HG02870 (cell line): ENCODE results near the gene MICAL1.

ENCODE experiments used
- ATAC-seq: cut with Tn5 transposase; IDR thresholded peaks from one replicate; pipeline ENCODE4 v1.9.1; 2021; ENCODE audit warnings: mild to moderate bottlenecking, moderate library complexity; ENCODE audit not compliant: unreplicated experiment

Gene MICAL1, protein sequence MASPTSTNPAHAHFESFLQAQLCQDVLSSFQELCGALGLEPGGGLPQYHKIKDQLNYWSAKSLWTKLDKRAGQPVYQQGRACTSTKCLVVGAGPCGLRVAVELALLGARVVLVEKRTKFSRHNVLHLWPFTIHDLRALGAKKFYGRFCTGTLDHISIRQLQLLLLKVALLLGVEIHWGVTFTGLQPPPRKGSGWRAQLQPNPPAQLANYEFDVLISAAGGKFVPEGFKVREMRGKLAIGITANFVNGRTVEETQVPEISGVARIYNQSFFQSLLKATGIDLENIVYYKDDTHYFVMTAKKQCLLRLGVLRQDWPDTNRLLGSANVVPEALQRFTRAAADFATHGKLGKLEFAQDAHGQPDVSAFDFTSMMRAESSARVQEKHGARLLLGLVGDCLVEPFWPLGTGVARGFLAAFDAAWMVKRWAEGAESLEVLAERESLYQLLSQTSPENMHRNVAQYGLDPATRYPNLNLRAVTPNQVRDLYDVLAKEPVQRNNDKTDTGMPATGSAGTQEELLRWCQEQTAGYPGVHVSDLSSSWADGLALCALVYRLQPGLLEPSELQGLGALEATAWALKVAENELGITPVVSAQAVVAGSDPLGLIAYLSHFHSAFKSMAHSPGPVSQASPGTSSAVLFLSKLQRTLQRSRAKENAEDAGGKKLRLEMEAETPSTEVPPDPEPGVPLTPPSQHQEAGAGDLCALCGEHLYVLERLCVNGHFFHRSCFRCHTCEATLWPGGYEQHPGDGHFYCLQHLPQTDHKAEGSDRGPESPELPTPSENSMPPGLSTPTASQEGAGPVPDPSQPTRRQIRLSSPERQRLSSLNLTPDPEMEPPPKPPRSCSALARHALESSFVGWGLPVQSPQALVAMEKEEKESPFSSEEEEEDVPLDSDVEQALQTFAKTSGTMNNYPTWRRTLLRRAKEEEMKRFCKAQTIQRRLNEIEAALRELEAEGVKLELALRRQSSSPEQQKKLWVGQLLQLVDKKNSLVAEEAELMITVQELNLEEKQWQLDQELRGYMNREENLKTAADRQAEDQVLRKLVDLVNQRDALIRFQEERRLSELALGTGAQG

DNA sequence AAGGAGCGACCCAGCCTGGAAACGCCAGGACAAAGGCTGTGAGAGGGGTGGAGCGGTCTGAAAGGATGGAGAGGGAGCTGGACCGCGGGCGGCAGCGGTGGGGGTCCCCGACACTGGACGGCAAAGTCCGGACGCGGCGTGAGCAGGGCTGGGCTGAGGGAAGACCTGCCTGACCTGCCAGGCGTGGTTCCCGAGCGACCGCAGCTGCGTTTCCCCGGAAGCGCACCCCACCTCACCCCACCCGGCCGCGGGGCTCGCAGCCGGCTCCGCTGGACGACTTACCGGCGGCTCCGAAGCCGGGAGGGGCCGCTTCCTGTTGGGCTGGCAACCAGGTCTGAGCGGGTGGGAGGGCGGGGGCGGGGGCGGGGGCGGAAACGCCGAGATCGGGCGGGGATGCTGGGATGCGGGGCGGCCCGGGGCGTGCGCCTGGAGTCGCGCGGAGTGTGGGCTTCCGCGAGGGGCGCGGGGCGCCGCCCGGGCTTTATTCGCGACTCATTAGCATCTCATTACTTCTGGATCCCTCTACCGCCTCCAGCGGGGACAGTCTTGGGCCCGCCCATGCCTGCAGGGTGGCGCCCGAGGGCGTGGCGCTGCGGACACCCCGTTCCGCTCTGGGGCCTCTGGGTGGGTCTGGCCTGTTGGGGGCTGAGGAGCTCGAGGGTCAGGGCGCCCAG, at the start of gene MICAL1:
Gene MICAL1, minus strand, starts transcription at position 336 of the 674 bp plus-strand sequence. CDS start 1,576 bp downstream, outside the sequence.
- peak; percentile 47 for ATAC-seq

DNA sequence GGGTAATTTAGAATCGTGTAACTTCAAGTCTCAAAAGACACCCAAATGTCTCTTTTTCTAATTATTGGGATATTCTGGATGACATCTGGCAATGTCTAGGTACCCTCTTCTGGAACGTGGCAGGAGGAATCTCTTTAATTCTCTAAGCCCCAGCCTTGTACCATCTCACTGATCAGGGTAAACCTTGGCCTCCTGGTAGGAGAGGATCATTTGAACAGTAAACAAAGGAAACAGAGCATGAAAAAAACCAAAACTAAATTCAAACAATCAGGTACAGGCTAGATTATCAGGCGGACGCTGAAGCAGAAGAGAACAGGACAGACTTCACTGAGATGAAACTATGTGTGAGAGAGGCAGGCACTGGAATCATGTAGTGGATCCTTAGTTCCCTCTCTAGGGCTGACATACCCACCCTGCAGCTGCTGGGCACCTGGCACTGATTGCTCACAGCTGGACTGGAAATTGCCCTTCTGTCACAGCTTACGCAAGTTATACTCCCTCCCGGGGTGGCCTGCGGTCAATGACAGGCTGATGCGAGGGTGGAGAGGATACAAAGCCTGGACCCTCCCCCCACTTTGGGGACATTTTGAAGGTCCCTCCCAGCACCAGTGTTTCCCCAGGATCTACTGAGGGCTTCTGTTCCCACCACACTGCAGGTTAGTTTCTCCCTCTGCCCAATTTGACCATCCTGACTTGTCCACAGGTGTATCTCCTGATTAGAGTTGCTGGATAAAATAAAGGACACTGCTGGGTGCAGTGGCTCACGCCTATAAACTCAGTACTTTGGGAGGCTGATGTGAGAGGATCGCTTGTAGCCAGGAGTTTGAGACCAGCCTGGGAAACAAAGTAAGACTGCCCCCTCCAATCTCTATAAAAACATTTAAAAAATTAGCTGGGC, 48.0 kb upstream of the MICAL1 start:
- no peak for ATAC-seq

DNA sequence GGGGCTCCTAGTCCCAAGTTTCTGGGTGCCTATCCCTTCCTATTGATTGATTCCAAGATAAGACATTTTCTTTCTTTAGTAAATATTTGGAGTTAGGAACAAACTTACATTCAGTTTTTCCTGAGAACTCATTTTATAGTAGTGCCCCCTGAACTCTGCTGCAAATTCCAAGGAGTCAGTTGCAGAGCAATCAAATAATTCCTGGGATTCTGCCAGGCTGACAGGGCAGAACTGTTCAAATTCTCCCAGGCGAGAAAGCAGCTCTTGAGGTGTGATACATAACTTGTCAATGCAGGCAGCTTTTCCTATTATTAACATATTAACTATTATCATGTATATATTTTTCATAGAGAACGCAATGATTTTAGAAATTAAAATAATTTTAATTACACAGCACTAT, 43.4 kb upstream of the MICAL1 start:
- ATAC-seq, result no peak

DNA sequence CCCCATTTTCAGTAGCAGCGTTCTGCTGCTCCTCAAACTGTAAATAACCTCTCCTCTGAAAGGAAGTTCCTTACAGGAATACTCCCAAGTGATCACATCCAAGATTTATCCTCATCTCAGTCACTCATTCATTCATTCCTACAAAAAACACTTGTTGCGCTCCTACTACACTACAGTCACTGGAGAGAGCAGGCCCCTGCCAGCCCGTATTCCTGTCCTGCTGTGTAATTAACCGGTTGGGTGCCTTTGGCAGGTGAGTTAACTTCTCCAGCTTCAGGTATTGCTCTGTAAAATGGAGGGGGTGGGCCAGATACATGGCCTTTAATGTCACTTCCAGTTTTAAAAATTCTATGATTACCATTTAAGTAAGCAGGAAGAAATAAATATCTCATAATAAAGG, 42.5 kb upstream of the MICAL1 start:
- ATAC-seq, result no peak

DNA sequence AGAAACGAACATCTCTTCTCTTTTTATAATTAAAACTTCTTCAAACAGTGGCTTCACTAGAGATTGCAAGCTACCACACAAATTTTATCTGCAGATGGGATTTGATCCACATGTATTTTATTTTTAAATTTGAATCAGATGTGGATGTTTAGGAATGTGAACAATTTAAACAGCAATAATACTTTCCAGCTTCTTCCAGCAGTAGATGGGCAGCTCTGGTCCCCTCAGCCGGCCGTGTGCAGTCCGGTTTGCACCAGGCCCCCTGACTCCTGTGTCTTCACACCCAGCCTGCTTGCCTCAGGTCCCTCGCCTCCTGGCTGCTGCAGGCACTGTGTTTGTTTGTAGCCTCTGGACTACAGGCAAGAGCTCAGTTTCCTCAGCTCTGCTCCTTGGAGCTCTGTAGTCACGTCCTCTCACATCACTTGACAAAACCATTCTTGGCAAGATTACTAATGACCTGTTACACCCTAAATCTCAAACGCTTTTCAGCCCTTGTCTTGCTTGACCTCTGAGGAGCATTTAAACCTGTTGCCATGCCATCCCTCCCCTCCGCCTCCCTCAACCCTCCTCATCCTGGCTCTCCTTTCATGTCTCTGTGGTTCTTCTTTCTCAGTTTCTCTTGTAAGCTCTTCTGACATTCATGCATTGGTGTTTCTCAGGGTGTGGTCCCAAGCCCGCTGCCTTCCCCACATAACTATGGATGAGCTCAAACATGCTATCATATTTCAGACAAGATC, 40.6 kb upstream of the MICAL1 start:
- ATAC-seq, result no peak

DNA sequence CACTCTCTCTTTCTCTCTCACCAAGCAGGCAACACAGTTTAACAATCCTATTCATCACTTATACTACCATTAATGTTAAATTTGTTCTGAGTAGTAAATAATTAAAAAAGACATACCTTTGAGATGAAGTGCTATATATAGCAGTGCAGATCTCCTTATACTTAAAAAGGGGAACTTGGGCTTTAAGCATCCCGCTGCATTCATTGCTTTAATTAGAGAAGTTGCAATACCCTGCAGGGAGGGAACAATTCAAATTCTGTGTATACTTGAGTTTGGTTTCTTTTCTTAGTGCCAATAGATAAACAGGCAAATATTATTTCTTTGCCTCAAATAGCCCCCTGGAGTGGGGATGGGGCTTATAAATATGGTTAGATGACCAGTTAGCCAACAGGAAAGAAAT, 38.3 kb upstream of the MICAL1 start:
- ATAC-seq, result no peak

DNA sequence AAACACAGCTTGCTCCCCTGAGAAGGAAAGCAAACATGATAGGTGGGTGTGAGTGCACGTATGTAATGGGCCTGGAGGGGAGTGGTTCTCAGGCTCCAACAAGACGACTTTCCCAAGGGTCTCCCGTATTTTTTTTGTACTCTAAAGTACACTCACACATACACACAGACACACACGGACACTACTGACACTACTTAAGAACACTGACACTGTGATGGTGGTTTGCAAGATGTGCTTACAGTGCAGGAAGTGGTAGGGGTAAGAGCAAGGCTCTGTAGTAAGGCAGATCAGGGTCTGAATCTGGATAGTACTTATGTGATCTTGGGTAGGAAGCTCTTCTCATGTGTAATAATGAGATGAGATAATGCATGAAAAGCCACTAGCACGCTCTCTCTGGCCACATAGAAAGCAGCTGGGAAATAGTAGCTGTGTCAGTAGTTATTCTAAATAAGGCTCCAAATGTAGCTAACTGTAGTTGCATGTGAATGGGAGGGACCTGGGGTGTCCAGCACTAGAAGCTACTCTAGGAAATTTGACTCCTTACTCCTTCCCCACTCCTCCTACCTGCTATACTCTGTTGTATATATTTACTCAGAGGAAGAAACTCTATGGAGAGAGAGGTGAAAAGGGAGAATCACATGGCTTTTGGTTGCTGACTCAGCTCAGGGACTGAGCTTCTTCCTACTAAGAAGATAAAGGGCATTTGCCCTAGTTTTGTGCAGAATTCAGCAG, 35.8 kb upstream of the MICAL1 start:
- peak; percentile 62 for ATAC-seq

DNA sequence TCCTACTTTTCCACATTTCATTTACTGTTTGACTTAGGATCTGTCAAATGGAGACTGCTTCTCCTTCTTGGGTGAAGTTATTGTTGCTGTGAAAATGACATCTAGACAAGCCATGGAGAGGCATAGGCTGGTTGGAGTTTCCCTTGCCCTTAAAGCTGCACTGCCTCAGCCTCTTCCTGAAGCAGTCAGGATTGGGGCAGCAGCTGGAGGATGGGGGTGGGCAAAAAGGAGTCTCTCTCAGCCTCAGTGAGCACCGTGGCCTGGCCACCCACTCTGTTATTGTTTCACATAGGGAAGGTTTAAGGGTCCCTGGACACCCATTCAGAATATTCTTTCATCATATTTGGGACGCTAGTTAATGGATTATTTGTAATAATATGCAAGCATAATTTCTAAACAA, 35.1 kb upstream of the MICAL1 start:
- ATAC-seq, result no peak

DNA sequence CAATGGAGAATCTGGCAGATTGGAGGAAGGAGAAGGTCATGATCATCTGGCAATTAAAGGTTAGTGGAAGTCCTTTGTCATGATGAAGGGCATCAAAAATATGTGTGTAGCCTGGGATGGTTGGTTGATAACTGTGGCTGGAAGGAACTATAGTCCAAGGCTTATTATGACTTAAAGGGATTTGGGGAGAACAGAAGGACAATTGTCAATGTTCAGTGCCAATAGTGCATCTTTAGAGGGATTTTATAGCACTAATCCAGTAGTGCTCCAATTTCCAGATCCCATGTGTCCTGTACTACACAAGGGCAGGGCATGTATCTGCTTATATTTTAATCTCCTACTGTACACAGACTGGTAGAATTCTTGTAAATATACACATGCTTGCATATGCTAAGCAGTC, 32.4 kb upstream of the MICAL1 start:
- no peak for ATAC-seq

DNA sequence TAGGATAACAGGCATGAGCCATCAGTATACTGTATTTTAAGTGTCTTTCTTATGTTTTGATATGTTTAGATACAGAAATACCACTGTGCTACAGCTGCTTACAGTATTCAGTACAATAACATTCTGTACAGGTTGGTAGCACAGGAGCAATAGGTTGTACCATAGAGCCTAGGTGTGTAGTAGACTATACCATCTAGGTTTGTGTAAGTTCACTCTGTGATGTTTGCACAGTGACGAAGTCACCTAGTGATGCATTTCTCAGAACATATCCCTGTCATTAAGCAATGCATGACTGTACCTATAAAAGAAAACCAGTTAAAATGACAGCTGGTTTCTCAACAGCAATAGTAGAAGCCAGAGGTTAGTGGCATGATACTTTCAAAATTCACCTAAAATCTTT, 30.5 kb upstream of the MICAL1 start:
- ATAC-seq, result no peak

DNA sequence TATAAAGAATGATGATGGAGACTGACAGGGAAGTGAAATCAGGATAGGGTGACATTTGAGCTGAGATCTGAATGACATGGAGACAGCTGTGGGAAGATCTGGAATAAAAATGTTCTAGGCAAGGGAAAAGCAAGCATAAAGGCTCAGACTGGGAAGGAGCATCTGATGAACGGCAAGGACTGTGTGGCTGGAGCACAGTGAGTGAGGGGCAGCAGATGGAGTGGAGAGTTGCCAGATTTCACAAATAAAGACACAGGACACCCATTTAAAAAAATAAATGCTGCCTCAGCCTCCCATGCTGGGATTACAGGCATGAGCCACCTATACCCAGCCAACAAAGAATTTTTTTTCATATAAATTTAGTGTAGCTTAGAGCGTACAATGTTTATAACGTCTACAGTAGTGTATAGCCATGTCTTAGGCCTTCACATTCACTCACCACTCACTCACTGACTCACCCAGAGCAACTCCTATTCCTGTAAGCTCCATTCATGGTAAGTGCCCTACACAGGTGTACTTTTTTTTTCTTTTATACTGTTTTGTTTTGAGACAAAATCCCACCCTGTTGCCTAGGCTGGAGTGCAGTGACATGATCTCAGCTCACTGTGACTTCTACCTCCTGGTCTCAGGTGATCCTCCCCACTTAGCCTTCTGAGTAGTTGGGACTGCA, 29.8 kb upstream of the MICAL1 start:
- ATAC-seq, result no peak

DNA sequence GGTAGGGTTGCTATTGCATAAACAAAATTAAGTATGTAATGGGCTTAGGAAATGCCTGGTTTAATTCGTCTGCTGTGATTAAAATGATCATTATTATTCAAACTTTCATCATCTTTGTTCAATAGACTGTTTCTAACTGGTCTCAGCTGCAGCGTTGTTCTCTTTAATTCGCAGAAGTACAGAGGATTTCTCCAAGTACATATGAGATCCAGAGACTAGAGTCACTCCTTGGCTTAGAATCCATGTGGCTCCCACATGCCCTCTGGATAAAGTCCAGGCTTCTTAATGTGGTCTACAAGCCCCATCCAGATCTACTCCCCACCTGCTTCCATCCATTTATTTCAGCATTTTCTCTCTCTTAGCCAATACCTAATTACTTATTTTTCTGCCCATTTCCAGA, 28.6 kb upstream of the MICAL1 start:
- no peak for ATAC-seq

DNA sequence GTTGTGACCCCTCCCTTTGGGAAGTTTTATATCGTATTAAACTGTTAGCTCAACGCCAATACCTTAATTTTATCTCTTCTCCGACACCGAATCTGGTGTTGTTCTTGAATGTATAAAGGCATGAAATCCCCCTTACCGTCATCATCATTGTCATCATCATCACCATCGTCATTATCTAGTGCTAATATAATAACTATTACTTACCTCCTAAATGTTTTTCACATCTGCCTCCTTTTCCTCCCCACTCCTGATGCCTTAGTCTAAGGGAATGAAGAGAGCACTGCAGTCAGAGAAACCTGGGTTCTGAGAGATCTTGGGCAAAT, 28.1 kb upstream of the MICAL1 start:
- no peak for ATAC-seq

DNA sequence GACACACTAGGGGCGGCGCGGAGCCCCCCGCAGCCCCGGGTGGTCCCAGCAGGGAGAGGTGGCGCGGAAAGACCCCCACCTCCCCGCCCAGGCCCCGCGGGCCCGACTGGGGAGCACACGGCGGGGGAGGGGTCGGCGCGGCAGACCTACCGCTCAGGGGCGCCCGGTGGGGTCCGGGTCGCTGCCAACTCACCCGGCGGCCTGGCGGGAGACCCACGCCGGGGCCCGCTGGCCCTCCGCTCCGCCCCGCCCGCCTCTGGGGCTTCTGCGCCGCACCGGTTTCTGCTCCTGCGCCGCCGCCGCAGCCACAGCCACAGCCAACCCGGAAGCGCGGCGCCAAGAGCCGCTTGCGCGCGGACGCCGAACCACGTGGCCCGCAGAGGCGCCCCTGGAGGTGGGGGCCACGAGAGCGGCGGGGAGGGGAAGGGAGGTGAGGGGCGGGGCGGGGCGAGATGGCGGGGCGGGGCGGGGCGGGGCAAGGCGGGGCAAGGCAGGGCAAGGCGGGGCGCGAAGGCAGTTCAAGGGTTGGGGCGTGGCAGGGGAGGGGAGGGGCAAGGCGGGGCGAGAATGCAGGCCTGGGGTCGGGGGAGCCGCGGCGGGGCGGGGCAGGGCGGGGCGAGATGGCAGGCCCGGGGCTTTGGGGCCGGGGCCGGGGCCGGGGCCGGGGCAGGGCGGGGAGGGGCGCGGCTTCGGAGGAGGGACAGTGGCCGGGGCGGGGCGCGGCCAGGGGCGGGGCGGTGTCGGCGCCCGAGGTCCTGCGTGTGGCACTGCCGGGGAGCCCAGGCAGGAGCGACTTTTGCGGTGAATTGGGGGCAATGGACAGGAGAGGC, 27.5 kb upstream of the MICAL1 start, which contains the start of gene ZBTB24:
Gene ZBTB24, minus strand, starts transcription at position 315 of the 830 bp plus-strand sequence. CDS start 1,193 bp downstream, outside the sequence.
- ATAC-seq, result peak; percentile 81

DNA sequence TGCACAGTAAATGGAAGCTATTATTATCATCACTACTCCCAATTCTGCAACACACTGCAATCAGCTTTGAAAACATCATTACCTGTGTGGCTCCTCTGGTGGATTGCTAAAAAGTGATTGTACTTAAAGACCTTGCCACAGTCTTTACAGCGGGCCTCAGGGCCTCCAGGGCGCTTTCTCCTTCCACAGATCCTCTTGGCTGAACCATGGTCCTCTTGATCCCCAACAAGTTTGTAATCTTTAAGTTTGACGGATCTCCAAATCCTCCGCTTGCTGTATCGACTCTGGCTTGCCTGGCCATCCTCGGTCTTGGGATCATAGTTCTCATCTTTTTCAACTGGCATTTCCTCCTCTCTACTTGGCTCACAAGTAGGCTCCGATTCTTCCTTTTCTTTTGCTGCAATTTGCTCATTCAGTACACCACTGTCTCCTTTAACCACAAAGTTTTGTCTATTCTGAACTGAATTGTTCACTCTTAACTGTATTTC, 25.5 kb upstream of the MICAL1 start:
- ATAC-seq, result no peak

DNA sequence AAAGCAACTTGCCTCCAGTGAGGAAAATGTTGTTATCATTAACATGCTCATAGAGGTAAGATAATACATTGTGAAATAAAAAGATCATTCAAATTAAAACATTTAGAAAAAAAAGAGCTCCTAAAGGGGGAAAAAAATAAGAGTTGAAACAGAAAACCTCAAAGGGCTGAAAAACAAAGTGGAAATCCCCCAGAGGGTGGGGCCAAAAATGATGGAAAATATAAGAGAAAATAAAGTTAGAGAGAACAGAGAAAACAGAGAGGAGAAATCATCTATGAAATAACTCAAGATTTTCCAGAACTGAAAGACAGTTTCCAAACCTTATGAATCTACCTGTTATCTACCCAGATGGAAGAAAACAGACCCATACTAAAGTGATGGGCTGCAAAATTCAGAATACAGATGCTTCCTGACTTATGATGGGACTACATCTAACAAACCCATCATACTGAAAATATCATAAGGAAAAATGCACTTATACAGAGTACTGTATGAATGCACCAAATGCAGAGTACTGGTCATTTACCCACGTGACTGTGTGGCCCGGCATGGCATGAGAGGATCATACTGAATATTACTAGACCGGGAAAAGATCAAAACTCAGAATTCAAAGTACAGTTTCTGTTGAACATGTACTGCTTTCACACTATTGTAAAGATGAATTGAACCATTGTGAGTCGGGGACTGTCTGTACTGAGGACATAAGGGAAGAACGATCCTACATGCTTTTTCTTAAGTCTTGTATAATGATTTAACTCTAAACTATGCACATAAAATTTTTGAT, 23.5 kb upstream of the MICAL1 start:
- no peak for ATAC-seq
